ENCODE results near the gene RSU1. TPM values are rescaled to one million over a fixed set of nuclear protein-coding genes. Genes with fewer than 3 reads are reported as not detected.

Gene RSU1
- total RNA-seq, 1 donor from 2014 or later, result 37.3 TPM

GRCh38 chr10:16606421-16606820, 210.8 kb downstream of the RSU1 start:
- no peak for TF ChIP-seq CTCF (conservative IDR thresholded peaks at IDR 0.05)
- Mint-ChIP-seq H3K27ac (no peak overlapping the region), H3K36me3 (no peaks in the 10 kb centered on the region), H3K4me1 (ENCODE audit: unreplicated experiment) (no peaks in the 10 kb centered on the region), H3K9me3 (no peaks in the 10 kb centered on the region), H3K27me3 (no peaks in the 10 kb centered on the region), H3K4me3 (no peak overlapping the region)
- no peak for DNase-seq (ENCODE audit: extremely low spot score, unreplicated experiment)

- no peak for DNase-seq (ENCODE audit: extremely low spot score, unreplicated experiment)
- Mint-ChIP-seq H3K27me3 (no peaks in the 10 kb centered on the region), H3K9me3 (no peaks in the 10 kb centered on the region), H3K4me3 (no peak overlapping the region), H3K27ac (no peak overlapping the region), H3K36me3 (no peaks in the 10 kb centered on the region), H3K4me1 (ENCODE audit: unreplicated experiment) (no peaks in the 10 kb centered on the region)
- no peak for TF ChIP-seq CTCF (conservative IDR thresholded peaks at IDR 0.05)
Observed at GRCh38 chr10:16603308-16603707, 213.9 kb downstream of the RSU1 start.

- H3K4me3 Mint-ChIP-seq, result no peak overlapping the region
- H3K27me3 Mint-ChIP-seq, result no peaks in the 10 kb centered on the region
- no peaks in the 10 kb centered on the region for H3K9me3 Mint-ChIP-seq
- TF ChIP-seq CTCF (conservative IDR thresholded peaks at IDR 0.05), result no peak
- no peak overlapping the region for H3K27ac Mint-ChIP-seq
- DNase-seq (ENCODE audit: extremely low spot score, unreplicated experiment), result no peak
- no peaks in the 10 kb centered on the region for H3K4me1 Mint-ChIP-seq (ENCODE audit: unreplicated experiment)
- H3K36me3 Mint-ChIP-seq, result no peaks in the 10 kb centered on the region
Observed at GRCh38 chr10:16602104-16602775, 215.0 kb downstream of the RSU1 start.

- no peaks in the 10 kb centered on the region for H3K27me3 Mint-ChIP-seq
- TF ChIP-seq CTCF (conservative IDR thresholded peaks at IDR 0.05), result no peak
- no peaks in the 10 kb centered on the region for H3K9me3 Mint-ChIP-seq
- H3K4me1 Mint-ChIP-seq (ENCODE audit: unreplicated experiment), result no peaks in the 10 kb centered on the region
- no peak for DNase-seq (ENCODE audit: extremely low spot score, unreplicated experiment)
- no peak overlapping the region for H3K27ac Mint-ChIP-seq
- no peaks in the 10 kb centered on the region for H3K36me3 Mint-ChIP-seq
- H3K4me3 Mint-ChIP-seq, result no peak overlapping the region
Observed at GRCh38 chr10:16599662-16600061, 217.6 kb downstream of the RSU1 start.

GRCh38 chr10:16597656-16598055, 219.6 kb downstream of the RSU1 start:
- H3K4me1 Mint-ChIP-seq (ENCODE audit: unreplicated experiment), result no peaks in the 10 kb centered on the region
- DNase-seq (ENCODE audit: extremely low spot score, unreplicated experiment), result no peak
- no peak overlapping the region for H3K27ac Mint-ChIP-seq
- H3K4me3 Mint-ChIP-seq, result no peak overlapping the region
- H3K27me3 Mint-ChIP-seq, result no peaks in the 10 kb centered on the region
- no peak for TF ChIP-seq CTCF (conservative IDR thresholded peaks at IDR 0.05)
- H3K36me3 Mint-ChIP-seq, result no peaks in the 10 kb centered on the region
- H3K9me3 Mint-ChIP-seq, result no peaks in the 10 kb centered on the region

GRCh38 chr10:16592378-16592777, 224.8 kb downstream of the RSU1 start:
- Mint-ChIP-seq H3K4me1 (ENCODE audit: unreplicated experiment) (no peaks in the 10 kb centered on the region), H3K27me3 (no peaks in the 10 kb centered on the region), H3K27ac (no peak overlapping the region), H3K4me3 (no peak overlapping the region), H3K36me3 (no peaks in the 10 kb centered on the region), H3K9me3 (no peaks in the 10 kb centered on the region)
- DNase-seq (ENCODE audit: extremely low spot score, unreplicated experiment), result no peak
- TF ChIP-seq CTCF (conservative IDR thresholded peaks at IDR 0.05), result no peak
